GM19099 (cell line): Measurements from ENCODE around the gene SWSAP1.

ENCODE experiments used
- POLR2A ChIP-seq: IDR thresholded peaks from 3 replicates; pipeline ENCODE4 v1.6.1; 2011; ENCODE audit warnings: low read depth; ENCODE audit not compliant: insufficient read length; ENCODE audit errors: extremely low read depth

SWSAP1 gene

GRCh38 chr19:11418094-11418548, 43.7 kb downstream of the SWSAP1 start:
- no peak for TF ChIP-seq POLR2A

GRCh38 chr19:11418549-11419506, 44.4 kb downstream of the SWSAP1 start, which contains the start of gene RGL3:
Gene RGL3 (minus strand): TSS chr19:11419314. CDS start chr19:11419278, 36 bp downstream.
- TF ChIP-seq POLR2A: no peak

GRCh38 chr19:11420429-11421370, 46.2 kb downstream of the SWSAP1 start:
- no peak for TF ChIP-seq POLR2A

GRCh38 chr19:11421371-11422098, 47.1 kb downstream of the SWSAP1 start:
- no peak for TF ChIP-seq POLR2A

GRCh38 chr19:11422163-11423065, 47.9 kb downstream of the SWSAP1 start:
- no peak for TF ChIP-seq POLR2A

GRCh38 chr19:11423164-11423790, 48.8 kb downstream of the SWSAP1 start:
- no peak for TF ChIP-seq POLR2A

GRCh38 chr19:11423791-11424181, 49.3 kb downstream of the SWSAP1 start:
- TF ChIP-seq POLR2A: no peak
